GM12872 (cell line): Measurements from ENCODE around the gene MEIS2.

Experiments used
- TF ChIP-seq, protein P1 (sequence below): IDR thresholded peaks from 3 replicates; pipeline ENCODE4 v1.5.1; 2011; ENCODE audit warnings: low read depth, mild to moderate bottlenecking, low read length, moderate library complexity; ENCODE audit not compliant: insufficient read depth

MEIS2 gene

DNA sequence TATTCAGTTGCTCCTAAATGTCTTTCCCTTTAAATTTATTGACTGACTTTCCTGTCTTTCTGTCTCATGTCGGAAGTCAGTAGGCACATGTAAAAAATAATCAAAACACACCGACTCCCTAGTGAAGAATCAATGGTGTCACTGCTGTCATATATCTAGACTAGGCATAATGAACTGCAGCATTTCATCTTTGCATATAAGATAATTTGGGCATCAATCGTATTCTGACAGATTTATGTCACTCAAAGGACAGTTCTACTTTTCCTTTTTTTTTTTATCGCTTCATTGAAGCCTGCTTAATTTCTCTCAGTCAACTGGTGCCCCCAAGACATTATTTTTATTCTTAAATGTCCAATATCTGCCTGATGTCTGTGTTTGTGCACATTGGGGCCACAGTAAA, 206.3 kb downstream of the MEIS2 start:
- TF ChIP-seq, protein P1, sequence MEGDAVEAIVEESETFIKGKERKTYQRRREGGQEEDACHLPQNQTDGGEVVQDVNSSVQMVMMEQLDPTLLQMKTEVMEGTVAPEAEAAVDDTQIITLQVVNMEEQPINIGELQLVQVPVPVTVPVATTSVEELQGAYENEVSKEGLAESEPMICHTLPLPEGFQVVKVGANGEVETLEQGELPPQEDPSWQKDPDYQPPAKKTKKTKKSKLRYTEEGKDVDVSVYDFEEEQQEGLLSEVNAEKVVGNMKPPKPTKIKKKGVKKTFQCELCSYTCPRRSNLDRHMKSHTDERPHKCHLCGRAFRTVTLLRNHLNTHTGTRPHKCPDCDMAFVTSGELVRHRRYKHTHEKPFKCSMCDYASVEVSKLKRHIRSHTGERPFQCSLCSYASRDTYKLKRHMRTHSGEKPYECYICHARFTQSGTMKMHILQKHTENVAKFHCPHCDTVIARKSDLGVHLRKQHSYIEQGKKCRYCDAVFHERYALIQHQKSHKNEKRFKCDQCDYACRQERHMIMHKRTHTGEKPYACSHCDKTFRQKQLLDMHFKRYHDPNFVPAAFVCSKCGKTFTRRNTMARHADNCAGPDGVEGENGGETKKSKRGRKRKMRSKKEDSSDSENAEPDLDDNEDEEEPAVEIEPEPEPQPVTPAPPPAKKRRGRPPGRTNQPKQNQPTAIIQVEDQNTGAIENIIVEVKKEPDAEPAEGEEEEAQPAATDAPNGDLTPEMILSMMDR = no peak

DNA sequence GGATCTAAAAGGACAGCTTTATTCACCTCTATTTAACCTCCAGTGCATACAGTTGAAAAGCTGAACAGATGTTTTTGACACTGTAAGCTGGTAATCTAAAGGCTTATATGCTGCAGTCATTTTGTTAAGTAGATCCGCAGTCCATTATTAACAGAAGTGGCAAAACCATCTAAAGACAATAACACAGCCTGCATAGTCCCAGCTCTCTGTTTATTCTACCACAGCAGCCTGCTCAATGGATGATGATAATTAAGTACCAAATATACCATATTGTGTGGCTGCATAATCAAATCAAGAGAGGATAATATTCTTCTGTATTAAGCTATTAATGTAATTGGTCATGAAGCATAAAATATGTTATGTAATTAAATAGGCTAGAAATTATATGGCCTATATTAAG, 207.1 kb downstream of the MEIS2 start:
- TF ChIP-seq, protein P1 = no peak

DNA sequence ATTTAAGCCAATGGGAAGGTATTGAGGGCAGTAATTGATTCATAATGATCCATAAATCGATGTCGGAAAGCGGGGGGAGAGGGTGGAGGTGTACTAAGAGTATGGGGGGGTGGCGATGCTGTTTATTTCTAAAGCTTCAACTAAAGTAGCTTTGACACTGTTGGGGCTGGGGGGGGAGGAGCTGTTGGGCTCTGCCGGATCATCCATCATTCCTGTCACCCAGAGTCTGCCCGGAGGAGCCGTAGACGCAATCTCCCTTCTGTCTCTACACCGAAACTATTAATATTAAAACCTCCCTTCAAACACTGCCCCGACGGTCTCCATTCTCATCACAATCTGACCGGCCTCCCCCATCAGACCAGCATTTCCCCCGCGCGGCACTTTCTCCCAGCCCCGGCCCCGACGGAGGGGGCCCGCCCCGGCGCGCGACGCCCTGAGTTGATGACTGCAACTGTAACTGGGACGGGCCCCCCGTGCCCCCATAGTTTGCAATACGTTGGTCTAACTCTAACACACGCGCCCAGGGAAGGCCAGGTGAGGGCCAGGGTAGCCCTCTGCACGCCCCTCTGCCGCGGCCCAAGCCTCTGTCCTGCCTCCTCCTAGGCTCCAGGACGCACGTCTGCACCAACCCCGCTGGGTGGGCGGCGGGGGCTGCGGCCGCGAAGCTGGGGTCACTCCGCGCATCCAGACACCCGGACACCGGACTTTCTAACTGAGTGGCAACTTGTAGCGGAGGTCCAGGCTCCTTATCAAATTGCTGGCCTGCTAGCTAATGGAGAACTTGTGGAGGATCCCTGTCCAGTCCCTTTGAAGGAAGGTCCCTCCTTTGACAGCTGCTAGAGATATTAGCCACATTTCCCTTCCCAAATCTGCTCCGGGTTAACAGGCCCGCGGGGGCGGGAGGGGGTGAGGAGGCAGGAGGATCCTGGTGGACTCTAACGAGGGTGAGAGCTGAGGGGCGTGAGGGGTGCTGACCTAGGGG, 212.0 kb downstream of the MEIS2 start:
- TF ChIP-seq, protein P1 = no peak

DNA sequence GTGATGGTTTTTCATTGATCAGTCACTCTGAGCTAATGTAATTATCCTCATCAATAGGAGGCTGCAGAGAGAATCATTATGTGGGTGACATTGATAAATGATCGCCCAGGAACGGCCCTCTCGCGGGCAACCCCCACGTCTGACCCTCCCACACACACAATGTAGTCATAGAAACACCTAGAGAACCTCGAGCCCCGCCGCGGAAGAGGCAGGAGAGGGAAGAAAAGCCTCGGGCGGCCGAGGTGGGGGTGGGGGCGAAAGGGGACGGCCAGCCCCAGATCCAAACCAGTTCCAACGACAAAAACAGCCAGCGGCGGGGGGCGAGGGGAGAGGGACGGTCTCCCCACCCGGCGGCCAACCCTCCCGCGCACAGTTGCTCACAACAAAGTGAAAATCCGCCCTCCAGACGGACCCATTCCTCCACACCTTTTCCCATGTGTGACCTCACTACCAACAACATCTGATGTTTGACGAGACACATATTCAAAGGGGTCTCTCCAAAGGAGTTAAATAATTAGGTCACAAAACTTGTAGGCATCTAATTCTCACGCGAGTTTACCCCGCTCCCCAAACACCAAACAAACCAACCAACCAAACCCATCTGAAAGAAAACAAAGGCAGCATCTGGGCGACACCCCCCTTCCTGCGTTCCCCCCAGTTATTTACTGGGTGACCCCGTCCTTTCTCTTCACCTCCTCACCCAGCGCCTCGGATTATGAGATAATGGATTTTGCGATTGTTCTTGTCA, 213.0 kb downstream of the MEIS2 start:
- TF ChIP-seq, protein P1 = no peak

DNA sequence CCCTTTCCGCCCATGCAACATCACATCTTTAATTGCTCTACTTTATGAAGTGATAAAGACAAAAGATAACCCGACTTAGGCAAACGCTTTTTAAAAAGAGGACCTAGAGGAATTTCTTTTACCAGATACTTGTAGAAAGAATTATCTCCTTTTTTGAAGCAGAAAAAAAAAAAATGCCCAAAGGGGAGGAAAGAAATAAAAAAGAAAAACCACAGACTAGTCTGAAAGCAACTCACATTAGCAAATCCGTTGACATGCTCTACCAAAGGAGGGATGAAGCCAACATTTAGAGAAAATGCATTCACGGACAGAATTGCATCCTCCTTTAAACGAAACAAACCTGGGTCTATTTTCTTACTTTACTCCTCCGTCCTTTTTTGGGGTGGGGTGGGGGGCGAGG, 213.6 kb downstream of the MEIS2 start:
- TF ChIP-seq, protein P1 = no peak

DNA sequence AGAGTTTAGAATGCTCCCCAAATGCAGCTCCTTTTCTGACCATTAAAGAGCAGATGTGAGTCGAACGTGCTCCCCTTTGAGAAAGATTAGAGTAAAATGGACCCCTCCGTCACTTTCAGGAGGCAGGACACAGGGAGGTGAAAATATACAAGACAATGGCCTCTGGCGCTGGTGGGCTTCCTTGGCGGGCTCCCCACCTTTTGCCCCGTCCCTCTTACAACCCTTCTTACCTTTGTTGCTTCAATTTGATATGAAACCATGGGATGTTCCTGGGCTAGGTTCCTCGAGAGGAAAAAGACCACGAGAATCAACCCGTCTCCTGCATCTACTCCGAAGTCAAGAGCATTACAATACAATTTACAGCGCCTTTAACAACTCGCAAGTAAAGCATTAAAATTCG, 214.2 kb downstream of the MEIS2 start:
- TF ChIP-seq, protein P1 = no peak

DNA sequence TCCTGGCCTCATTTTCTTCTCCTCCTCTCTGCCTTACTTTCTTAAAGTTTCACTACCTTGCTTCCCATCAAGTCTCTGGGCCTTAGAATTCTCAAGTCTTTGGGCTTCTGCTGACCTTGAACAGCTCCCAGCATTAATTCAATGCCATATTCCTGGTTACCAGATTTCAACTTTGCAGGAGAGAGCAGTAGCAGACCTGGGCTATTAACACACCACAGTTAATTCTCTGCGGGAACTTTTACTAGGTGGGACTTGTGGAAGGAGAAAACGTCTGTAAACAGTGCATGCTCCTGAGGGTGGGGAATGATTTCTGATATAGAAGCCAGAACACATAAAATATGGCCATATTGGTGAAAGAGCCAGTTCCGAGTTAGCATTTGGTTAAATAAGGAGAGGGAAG, 214.6 kb downstream of the MEIS2 start:
- TF ChIP-seq, protein P1 = no peak
